ENCODE results near the gene SUPT6H.

DNA sequence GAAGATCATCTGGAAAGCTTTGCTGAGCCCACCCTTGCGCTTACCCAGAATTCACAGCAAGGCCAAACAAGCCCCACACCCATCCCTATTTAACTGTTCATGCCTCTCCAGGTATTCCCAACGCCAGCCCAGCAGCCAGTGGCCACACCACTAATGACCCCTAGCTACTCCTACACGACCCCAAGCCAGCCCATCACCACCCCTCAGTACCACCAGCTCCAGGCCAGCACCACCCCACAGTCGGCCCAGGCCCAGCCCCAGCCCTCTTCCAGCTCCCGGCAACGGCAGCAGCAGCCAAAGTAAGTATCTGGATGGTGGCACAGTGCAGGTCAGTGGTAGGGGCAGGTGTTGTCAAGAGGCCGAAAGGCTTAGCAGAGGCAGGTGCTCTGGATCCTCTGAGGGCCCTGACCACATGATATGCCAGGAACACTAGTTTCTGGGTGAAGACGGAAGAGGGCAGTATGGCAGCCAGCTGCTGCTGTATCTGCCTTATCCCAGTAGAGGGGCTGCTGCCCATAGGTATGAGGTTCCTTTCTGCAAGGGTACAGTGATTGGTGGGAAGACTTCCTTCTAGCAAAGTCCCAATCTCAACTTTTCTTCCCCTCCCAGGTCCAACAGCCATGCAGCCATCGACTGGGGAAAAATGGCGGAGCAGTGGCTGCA, 39.0 kb downstream of the SUPT6H start:
- no peak for TF ChIP-seq CTCF (IDR thresholded peaks at IDR 0.05)
- TF ChIP-seq POLR2A (IDR thresholded peaks at IDR 0.05) = no peak
